Fibroblast of mammary gland (primary cell): Measurements from ENCODE around the gene CDK6.

Source experiments
- DNase-seq: peaks from one replicate; pipeline ENCODE4 v3.0.0-alpha.2; 2010; ENCODE audit warnings: low read depth
- H3K4me3 ChIP-seq: 2 replicates; pipeline ENCODE4 v1.5.1; 2011; ENCODE audit warnings: low read depth, mild to moderate bottlenecking, low read length, moderate library complexity; ENCODE audit not compliant: control insufficient read depth
- CTCF ChIP-seq: conservative IDR thresholded peaks from 2 replicates; pipeline ENCODE4 v1.5.1; 2011; ENCODE audit warnings: low read depth, low read length, inconsistent platforms; ENCODE audit not compliant: control insufficient read depth, insufficient read depth

The CDK6 gene

DNA sequence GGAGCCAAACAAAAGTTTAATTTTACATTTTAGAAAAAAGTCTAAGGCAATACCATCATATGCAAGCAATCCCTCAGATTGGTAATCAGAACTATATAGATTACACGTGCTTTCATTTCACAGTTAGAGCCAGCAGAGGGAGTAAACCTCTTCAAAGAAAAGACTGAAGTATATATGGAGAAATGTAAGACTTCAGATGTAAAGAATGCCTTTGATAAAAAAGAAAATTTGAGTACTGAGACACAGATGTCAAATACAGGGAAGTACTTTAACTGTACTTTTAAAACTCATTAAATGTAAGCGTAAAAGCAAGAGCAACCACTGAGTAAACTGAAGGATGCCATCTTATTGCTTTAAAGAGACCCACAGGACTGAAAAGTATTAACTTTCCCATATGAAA lies 144.8 kb downstream of the CDK6 start:
- peak; percentile 79 for DNase-seq
- TF ChIP-seq CTCF = peak; percentile 58
- no peak overlapping the region for H3K4me3 ChIP-seq

DNA sequence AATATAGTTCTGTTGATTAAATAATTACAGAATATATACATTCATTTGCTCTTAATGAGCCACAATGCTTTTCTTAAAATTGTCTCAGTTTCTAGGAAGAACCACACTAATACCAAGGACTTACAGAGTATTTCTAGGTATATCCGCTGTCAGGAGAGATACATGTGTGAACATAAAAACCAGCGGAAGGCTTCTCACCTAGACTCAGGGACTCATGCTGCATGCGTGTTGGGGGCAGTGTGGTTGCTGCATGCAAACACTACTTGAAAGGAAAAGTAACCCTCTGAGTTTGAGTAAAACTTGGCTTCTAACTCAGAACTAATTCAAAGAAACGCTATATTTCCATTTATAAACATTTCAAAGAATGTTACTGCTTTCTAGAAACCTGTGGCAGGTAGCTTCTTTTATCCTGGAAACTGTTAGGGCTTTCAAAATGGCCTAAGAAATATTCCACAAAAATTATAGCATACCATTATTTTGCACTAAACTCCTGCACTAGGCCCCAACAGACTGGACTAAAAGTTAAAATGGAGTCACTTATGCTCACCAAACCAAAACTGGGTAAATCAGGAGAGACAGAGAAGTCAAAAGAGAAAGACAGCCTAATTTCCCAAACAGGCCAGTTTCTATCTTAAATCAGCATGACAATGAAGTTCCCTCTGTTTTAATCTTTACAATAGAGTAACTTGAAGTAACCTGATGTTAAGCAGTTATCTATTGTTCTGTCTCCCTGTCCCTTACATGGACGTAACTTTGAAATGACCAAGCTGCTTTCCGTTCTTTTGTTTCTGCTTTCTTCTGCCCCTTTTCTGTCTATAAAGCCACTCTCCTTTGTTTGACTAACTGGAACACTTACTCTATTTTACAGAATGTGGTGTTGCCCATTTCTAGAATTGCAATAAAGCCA lies 151.0 kb downstream of the CDK6 start:
- no peak for TF ChIP-seq CTCF
- DNase-seq = no peak
- no peak overlapping the region for H3K4me3 ChIP-seq

- DNase-seq = no peak
- no peak overlapping the region for H3K4me3 ChIP-seq
- TF ChIP-seq CTCF = no peak
Observed at GRCh38 chr7:92684274-92684673, 152.1 kb downstream of the CDK6 start.

GRCh38 chr7:92682903-92683539 lies 153.4 kb downstream of the CDK6 start:
- no peak overlapping the region for H3K4me3 ChIP-seq
- DNase-seq = no peak
- no peak for TF ChIP-seq CTCF

GRCh38 chr7:92682330-92682729 lies 154.0 kb downstream of the CDK6 start:
- no peak for DNase-seq
- no peak for TF ChIP-seq CTCF
- H3K4me3 ChIP-seq = no peak overlapping the region

- no peak for TF ChIP-seq CTCF
- DNase-seq = no peak
- no peak overlapping the region for H3K4me3 ChIP-seq
Observed at GRCh38 chr7:92681633-92682032, 154.7 kb downstream of the CDK6 start.
